Measurements from ENCODE around the gene HDGF. TPM values are rescaled to one million over a fixed set of nuclear protein-coding genes. Genes with fewer than 3 reads are reported as not detected.
"Not testable (repeated sequence)": the region's sequence is repeated elsewhere in the genome, so short reads cannot be mapped to it uniquely, and the experiment has no call there.

The HDGF gene
- total RNA-seq, 1 donor from 2014 or later, result 280 TPM

DNA sequence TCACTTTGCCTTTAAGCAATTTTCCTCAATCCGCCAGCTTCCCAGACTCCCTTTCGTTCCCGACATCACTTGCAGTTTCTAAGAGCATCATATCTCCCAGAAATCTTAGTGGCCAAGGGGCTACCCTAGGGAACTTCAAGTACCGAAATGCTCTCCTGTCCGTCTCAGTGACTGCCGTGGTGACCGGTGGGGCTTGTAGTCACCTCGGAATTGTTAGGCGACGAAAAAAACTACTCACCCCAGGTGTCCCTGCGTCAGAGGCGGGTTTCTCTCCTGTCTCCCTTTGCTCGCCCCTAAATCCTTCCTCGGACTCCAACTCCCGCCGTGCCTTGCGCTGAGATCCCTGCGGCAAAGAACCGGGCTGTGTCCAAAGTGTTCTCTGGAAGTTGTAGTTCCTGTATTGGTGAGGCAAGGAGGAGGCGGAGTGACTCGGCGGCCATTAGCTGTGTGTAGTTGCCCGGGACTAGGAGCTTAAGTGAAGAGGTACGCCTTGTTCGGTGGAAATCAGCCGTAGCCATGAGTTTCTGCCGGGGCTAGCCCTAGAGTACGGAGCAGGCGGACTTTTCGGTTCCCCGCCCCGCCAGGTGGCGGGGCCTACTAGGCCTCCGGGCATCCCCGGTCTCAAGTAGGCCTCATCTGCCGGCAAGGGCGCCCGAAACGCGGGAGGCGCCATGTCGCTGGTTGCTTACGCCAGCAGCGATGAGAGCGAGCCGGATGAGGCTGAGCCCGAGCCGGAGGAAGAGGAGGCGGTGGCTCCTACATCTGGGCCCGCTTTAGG is 15.8 kb upstream of the HDGF start, which contains the start of gene PRCC:
Gene PRCC (plus strand): TSS at position 435 of the 778 bp plus-strand sequence. CDS start 237 bp downstream, at position 672.
- Mint-ChIP-seq H3K27me3 (no peaks in the 10 kb centered on the region), H3K4me3 (ENCODE audit: low read depth) (no peak within 1 kb of the TSS), H3K36me3 (ENCODE audit: insufficient read depth) (peaks cover 7% of the 10 kb centered on the region), H3K9me3 (ENCODE audit: low read depth) (no peaks in the 10 kb centered on the region), H3K4me1 (ENCODE audit: low read depth) (peaks cover 34% of the 10 kb centered on the region), H3K27ac (peak within 1 kb of the TSS; percentile 89)
- DNase-seq (ENCODE audit: low spot score, unreplicated experiment), result peak; percentile 95
- TF ChIP-seq, protein P1, sequence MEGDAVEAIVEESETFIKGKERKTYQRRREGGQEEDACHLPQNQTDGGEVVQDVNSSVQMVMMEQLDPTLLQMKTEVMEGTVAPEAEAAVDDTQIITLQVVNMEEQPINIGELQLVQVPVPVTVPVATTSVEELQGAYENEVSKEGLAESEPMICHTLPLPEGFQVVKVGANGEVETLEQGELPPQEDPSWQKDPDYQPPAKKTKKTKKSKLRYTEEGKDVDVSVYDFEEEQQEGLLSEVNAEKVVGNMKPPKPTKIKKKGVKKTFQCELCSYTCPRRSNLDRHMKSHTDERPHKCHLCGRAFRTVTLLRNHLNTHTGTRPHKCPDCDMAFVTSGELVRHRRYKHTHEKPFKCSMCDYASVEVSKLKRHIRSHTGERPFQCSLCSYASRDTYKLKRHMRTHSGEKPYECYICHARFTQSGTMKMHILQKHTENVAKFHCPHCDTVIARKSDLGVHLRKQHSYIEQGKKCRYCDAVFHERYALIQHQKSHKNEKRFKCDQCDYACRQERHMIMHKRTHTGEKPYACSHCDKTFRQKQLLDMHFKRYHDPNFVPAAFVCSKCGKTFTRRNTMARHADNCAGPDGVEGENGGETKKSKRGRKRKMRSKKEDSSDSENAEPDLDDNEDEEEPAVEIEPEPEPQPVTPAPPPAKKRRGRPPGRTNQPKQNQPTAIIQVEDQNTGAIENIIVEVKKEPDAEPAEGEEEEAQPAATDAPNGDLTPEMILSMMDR (IDR thresholded peaks at IDR 0.05; ENCODE audit: unreplicated experiment), result peak; percentile 17

DNA sequence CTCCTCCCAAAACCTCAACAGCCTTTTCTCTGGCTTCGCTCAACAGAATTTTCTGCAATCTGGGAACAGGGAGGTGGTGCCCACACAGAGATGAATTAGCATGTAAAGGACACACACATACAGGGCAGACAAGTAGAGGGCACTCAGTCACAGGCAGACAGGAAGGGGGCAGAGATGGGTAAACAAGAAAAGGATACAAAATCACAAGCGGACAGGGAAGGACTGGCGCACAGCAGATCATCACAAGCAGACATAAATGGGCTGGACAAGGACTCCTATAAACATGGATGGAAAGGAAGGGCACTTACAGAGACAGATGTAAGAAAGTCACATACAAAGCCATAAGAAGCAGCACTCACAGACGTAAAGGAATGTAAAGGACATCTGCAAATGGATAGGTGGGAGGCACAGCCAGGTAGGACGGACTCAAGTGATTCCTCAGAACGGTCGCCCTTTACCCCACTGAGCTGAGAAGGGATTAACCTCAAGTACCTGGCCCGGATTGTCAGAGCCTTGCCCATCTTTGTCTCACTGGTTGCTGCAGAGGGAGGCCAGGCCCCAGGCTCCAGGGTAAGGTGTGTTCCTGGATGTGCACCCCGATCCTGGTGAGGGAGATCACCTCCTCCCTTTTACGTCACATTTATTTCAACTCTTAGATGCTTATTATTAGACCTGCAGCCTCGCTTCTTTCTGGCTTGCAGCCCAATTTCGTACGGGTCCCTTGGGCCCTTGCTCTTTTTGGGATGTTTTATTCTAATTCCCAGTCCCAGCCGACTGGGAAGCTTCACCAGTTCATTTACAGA is 15.0 kb upstream of the HDGF start:
- Mint-ChIP-seq H3K27me3 (no peaks in the 10 kb centered on the region), H3K27ac (no peak overlapping the region), H3K9me3 (ENCODE audit: low read depth) (no peaks in the 10 kb centered on the region), H3K4me1 (ENCODE audit: low read depth) (peaks cover 30% of the 10 kb centered on the region), H3K4me3 (ENCODE audit: low read depth) (no peak overlapping the region), H3K36me3 (ENCODE audit: insufficient read depth) (peaks cover 7% of the 10 kb centered on the region)
- TF ChIP-seq, protein P1 (IDR thresholded peaks at IDR 0.05; ENCODE audit: unreplicated experiment), result no peak
- DNase-seq (ENCODE audit: low spot score, unreplicated experiment), result no peak

DNA sequence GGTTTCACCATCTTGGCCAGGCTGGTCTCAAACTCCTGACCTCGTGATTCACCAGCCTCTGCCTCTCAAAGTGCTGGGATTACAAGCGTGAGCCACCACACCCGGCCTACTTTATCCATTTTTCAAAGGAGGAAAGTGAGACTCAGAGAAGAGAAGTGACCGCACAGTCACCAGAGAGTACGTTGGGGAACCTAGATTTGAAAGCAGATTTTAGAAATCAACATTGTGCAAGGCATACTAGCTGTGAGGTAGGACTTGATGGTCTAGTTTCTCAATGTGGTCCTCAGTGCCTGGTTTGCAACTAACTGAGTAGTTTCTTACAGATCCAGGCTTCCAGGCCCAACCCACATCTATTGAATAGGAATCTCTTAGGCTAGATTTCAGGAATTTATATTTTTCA is 14.2 kb upstream of the HDGF start:
- peaks cover 23% of the 10 kb centered on the region for H3K4me1 Mint-ChIP-seq (ENCODE audit: low read depth)
- H3K27me3 Mint-ChIP-seq, result no peaks in the 10 kb centered on the region
- no peak overlapping the region for H3K27ac Mint-ChIP-seq
- TF ChIP-seq, protein P1 (IDR thresholded peaks at IDR 0.05; ENCODE audit: unreplicated experiment), result no peak
- no peak overlapping the region for H3K4me3 Mint-ChIP-seq (ENCODE audit: low read depth)
- peaks cover 2% of the 10 kb centered on the region for H3K36me3 Mint-ChIP-seq (ENCODE audit: insufficient read depth)
- DNase-seq (ENCODE audit: low spot score, unreplicated experiment), result no peak
- no peaks in the 10 kb centered on the region for H3K9me3 Mint-ChIP-seq (ENCODE audit: low read depth)

DNA sequence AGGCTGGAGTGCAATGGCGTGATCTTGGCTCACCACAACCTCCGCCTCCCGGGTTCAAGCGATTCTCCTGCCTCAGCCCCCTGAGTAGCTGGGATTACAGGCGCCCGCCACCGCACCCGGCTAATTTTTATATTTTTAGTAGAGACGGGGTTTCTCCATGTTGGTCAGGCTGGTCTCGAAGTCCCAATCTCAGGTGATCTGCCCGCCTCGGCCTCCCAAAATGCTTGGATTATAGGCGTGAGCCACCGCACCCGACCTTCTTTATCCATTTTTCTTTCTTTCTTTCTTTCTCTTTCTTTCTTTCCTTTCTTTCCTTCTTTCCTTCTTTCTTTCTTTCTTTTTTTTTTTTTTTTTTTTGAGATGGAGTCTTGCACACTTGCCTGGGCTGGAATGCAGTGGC is 13.7 kb upstream of the HDGF start:
- not testable (repeated sequence) for DNase-seq (ENCODE audit: low spot score, unreplicated experiment); H3K9me3 Mint-ChIP-seq (ENCODE audit: low read depth); H3K27me3 Mint-ChIP-seq; H3K4me3 Mint-ChIP-seq (ENCODE audit: low read depth); H3K27ac Mint-ChIP-seq; H3K36me3 Mint-ChIP-seq (ENCODE audit: insufficient read depth)
- H3K4me1 Mint-ChIP-seq (ENCODE audit: low read depth), result peaks cover 21% of the 10 kb centered on the region

DNA sequence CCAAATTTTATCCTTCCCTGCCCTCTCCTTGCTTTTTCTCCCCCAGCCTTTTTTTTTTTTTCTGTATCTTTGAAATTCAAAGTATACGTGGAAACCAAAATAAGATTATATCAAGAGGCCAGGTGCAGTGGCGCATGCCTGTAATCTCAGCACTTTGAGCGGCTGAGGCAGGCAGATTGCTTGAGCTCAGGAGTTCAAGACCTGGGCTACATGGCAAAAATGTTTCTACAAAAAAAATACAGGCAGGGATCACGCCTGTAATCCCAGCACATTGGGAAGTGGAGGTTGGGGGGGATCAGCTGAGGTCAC is 9.3 kb upstream of the HDGF start:
- no peak for DNase-seq (ENCODE audit: low spot score, unreplicated experiment)
- H3K27ac Mint-ChIP-seq, result no peak overlapping the region
- H3K27me3 Mint-ChIP-seq, result no peaks in the 10 kb centered on the region
- no peak overlapping the region for H3K4me3 Mint-ChIP-seq (ENCODE audit: low read depth)
- no peaks in the 10 kb centered on the region for H3K9me3 Mint-ChIP-seq (ENCODE audit: low read depth)
- TF ChIP-seq, protein P1 (IDR thresholded peaks at IDR 0.05; ENCODE audit: unreplicated experiment), result no peak
- peaks cover 1% of the 10 kb centered on the region for H3K36me3 Mint-ChIP-seq (ENCODE audit: insufficient read depth)
- no peaks in the 10 kb centered on the region for H3K4me1 Mint-ChIP-seq (ENCODE audit: low read depth)
